ENCODE measurements around the gene GAS1.

GRCh38 chr9:86902991-86903733 lies 44.1 kb downstream of the GAS1 start:
- TF ChIP-seq EZH2 (optimal IDR thresholded peaks at IDR 0.05; ENCODE audit: low read depth, low read length) (no peak), CTCF (IDR thresholded peaks at IDR 0.05; ENCODE audit: low read length) (no peak), EZH2phosphoT487 (IDR thresholded peaks at IDR 0.05; ENCODE audit: low read length) (no peak)

Measured in MM.1S (cell line).